ENCODE measurements around the gene HSPH1. TPM values are rescaled to one million over a fixed set of nuclear protein-coding genes. Genes with fewer than 3 reads are reported as not detected.

The HSPH1 gene
- 155 TPM for total RNA-seq
- 10 to 100 TPM; 29.0 to 44.2 (median 32.8) TPM for polyA plus RNA-seq

- peaks cover 31% of the 10 kb centered on the region for H3K4me1 ChIP-seq (ENCODE audit: control insufficient read depth, insufficient read depth, low read length, poor library complexity, severe bottlenecking)
- H3K27ac ChIP-seq (ENCODE audit: insufficient read depth, low read length, poor library complexity, severe bottlenecking) = peak within 1 kb of the TSS; percentile 99
- DNase-seq = peak; percentile 99
- Mint-ChIP-seq H3K36me3 (no peaks in the 10 kb centered on the region), H3K4me1 (peaks cover 31 to 52% (median 43%) of the 10 kb centered on the region in 4 donors), H3K9me3 (no peaks in the 10 kb centered on the region), H3K27ac (peak within 1 kb of the TSS; percentile 98 to 100 (median 98)), H3K27me3 (no peaks in the 10 kb centered on the region), H3K4me3 (peak within 1 kb of the TSS; percentile 95 to 99 (median 98))
- ATAC-seq (ENCODE audit: low read depth in 2 of 2) = peak; percentile 79 to 83
- peak within 1 kb of the TSS; percentile 89 for H3K4me3 ChIP-seq (ENCODE audit: low read depth, low read length)
- H3K27me3 ChIP-seq (ENCODE audit: control insufficient read depth, insufficient read depth, low read length) = no peaks in the 10 kb centered on the region
- H3K9me3 ChIP-seq (ENCODE audit: control insufficient read depth in 2 of 2, low read length in 2 of 2) = no peaks in the 10 kb centered on the region
- H3K36me3 ChIP-seq (ENCODE audit: control insufficient read depth, insufficient read depth, low read length) = peaks cover 7% of the 10 kb centered on the region
These were observed at the start of gene HSPH1 for GRCh38 chr13:31161557-31162150. TSS of gene HSPH1 (minus strand) at chr13:31161904. CDS start at chr13:31161582, 322 bp downstream.

GRCh38 chr13:31209841-31210210, 48.1 kb upstream of the HSPH1 start:
- H3K9me3 ChIP-seq (ENCODE audit: control insufficient read depth in 2 of 2, low read length in 2 of 2) = no peaks in the 10 kb centered on the region
- H3K36me3 ChIP-seq (ENCODE audit: control insufficient read depth, insufficient read depth, low read length) = no peaks in the 10 kb centered on the region
- no peak overlapping the region for H3K27ac ChIP-seq (ENCODE audit: insufficient read depth, low read length, poor library complexity, severe bottlenecking)
- H3K4me3 ChIP-seq (ENCODE audit: low read depth, low read length) = no peak overlapping the region
- ATAC-seq (ENCODE audit: low read depth in 2 of 2) (no peak), DNase-seq (no peak)
- peak overlapping the region in 1 of 3 donors; percentile 24 for H3K27ac Mint-ChIP-seq
- H3K9me3 Mint-ChIP-seq = no peaks in the 10 kb centered on the region
- no peak overlapping the region for H3K4me3 Mint-ChIP-seq
- no peaks in the 10 kb centered on the region for H3K4me1 ChIP-seq (ENCODE audit: control insufficient read depth, insufficient read depth, low read length, poor library complexity, severe bottlenecking)
- no peaks in the 10 kb centered on the region for H3K27me3 Mint-ChIP-seq
- H3K27me3 ChIP-seq (ENCODE audit: control insufficient read depth, insufficient read depth, low read length) = no peaks in the 10 kb centered on the region
- peaks cover 0 to 15% (median 11%) of the 10 kb centered on the region in 4 donors for H3K4me1 Mint-ChIP-seq
- no peaks in the 10 kb centered on the region for H3K36me3 Mint-ChIP-seq

- Histone ChIP-seq H3K4me3 (ENCODE audit: low read depth, low read length) (no peak overlapping the region), H3K36me3 (ENCODE audit: control insufficient read depth, insufficient read depth, low read length) (no peaks in the 10 kb centered on the region), H3K4me1 (ENCODE audit: control insufficient read depth, insufficient read depth, low read length, poor library complexity, severe bottlenecking) (no peaks in the 10 kb centered on the region), H3K27me3 (ENCODE audit: control insufficient read depth, insufficient read depth, low read length) (no peaks in the 10 kb centered on the region), H3K27ac (ENCODE audit: insufficient read depth, low read length, poor library complexity, severe bottlenecking) (no peak overlapping the region), H3K9me3 (ENCODE audit: control insufficient read depth in 2 of 2, low read length in 2 of 2) (no peaks in the 10 kb centered on the region)
- ATAC-seq (ENCODE audit: low read depth in 2 of 2) (no peak), DNase-seq (no peak)
- Mint-ChIP-seq H3K36me3 (no peaks in the 10 kb centered on the region), H3K9me3 (no peaks in the 10 kb centered on the region), H3K27ac (peak overlapping the region in 1 of 3 donors; percentile 24), H3K4me1 (peaks cover 0 to 15% (median 12%) of the 10 kb centered on the region in 4 donors), H3K4me3 (no peak overlapping the region), H3K27me3 (no peaks in the 10 kb centered on the region)
These were observed 47.6 kb upstream of the HSPH1 start for GRCh38 chr13:31209172-31209840.

- no peak overlapping the region for H3K27ac Mint-ChIP-seq
- no peaks in the 10 kb centered on the region for H3K9me3 Mint-ChIP-seq
- no peak overlapping the region for H3K4me3 Mint-ChIP-seq
These were observed 46.9 kb upstream of the HSPH1 start for GRCh38 chr13:31208559-31209122.

GRCh38 chr13:31207661-31208552, 46.2 kb upstream of the HSPH1 start:
- Histone ChIP-seq H3K4me3 (ENCODE audit: low read depth, low read length) (no peak overlapping the region), H3K36me3 (ENCODE audit: control insufficient read depth, insufficient read depth, low read length) (no peaks in the 10 kb centered on the region), H3K9me3 (ENCODE audit: control insufficient read depth in 2 of 2, low read length in 2 of 2) (no peaks in the 10 kb centered on the region), H3K27me3 (ENCODE audit: control insufficient read depth, insufficient read depth, low read length) (no peaks in the 10 kb centered on the region), H3K27ac (ENCODE audit: insufficient read depth, low read length, poor library complexity, severe bottlenecking) (no peak overlapping the region), H3K4me1 (ENCODE audit: control insufficient read depth, insufficient read depth, low read length, poor library complexity, severe bottlenecking) (no peaks in the 10 kb centered on the region)
- H3K27ac Mint-ChIP-seq = peak overlapping the region in 1 of 3 donors; percentile 22
- no peak for ATAC-seq (ENCODE audit: low read depth in 2 of 2)
- no peak for DNase-seq
- H3K36me3 Mint-ChIP-seq = no peaks in the 10 kb centered on the region
- no peaks in the 10 kb centered on the region for H3K9me3 Mint-ChIP-seq
- peaks cover 0 to 13% (median 10%) of the 10 kb centered on the region in 4 donors for H3K4me1 Mint-ChIP-seq
- H3K4me3 Mint-ChIP-seq = no peak overlapping the region
- H3K27me3 Mint-ChIP-seq = no peaks in the 10 kb centered on the region

More at GRCh38 chr13:31208559-31209122, 46.9 kb upstream of the HSPH1 start:
- Mint-ChIP-seq H3K27me3 (no peaks in the 10 kb centered on the region), H3K4me1 (peaks cover 0 to 13% (median 11%) of the 10 kb centered on the region in 4 donors), H3K36me3 (no peaks in the 10 kb centered on the region)
- no peaks in the 10 kb centered on the region for H3K36me3 ChIP-seq (ENCODE audit: control insufficient read depth, insufficient read depth, low read length)
- no peaks in the 10 kb centered on the region for H3K9me3 ChIP-seq (ENCODE audit: control insufficient read depth in 2 of 2, low read length in 2 of 2)
- DNase-seq = no peak
- H3K27ac ChIP-seq (ENCODE audit: insufficient read depth, low read length, poor library complexity, severe bottlenecking) = no peak overlapping the region
- H3K4me3 ChIP-seq (ENCODE audit: low read depth, low read length) = no peak overlapping the region
- H3K4me1 ChIP-seq (ENCODE audit: control insufficient read depth, insufficient read depth, low read length, poor library complexity, severe bottlenecking) = no peaks in the 10 kb centered on the region
- H3K27me3 ChIP-seq (ENCODE audit: control insufficient read depth, insufficient read depth, low read length) = no peaks in the 10 kb centered on the region
- ATAC-seq (ENCODE audit: low read depth in 2 of 2) = no peak

GRCh38 chr13:31204592-31204991, 42.9 kb upstream of the HSPH1 start:
- no peak overlapping the region for H3K27ac ChIP-seq (ENCODE audit: insufficient read depth, low read length, poor library complexity, severe bottlenecking)
- ATAC-seq (ENCODE audit: low read depth in 2 of 2) = no peak
- Mint-ChIP-seq H3K9me3 (no peaks in the 10 kb centered on the region), H3K27me3 (no peaks in the 10 kb centered on the region), H3K4me1 (peaks cover 6 to 20% (median 12%) of the 10 kb centered on the region in 4 donors), H3K36me3 (no peaks in the 10 kb centered on the region), H3K4me3 (no peak overlapping the region), H3K27ac (no peak overlapping the region)
- peak in 1 of 3 donors; percentile 48 for DNase-seq
- H3K9me3 ChIP-seq (ENCODE audit: control insufficient read depth in 2 of 2, low read length in 2 of 2) = no peaks in the 10 kb centered on the region
- no peaks in the 10 kb centered on the region for H3K27me3 ChIP-seq (ENCODE audit: control insufficient read depth, insufficient read depth, low read length)
- peaks cover 8% of the 10 kb centered on the region for H3K4me1 ChIP-seq (ENCODE audit: control insufficient read depth, insufficient read depth, low read length, poor library complexity, severe bottlenecking)
- H3K36me3 ChIP-seq (ENCODE audit: control insufficient read depth, insufficient read depth, low read length) = no peaks in the 10 kb centered on the region
- no peak overlapping the region for H3K4me3 ChIP-seq (ENCODE audit: low read depth, low read length)

- Mint-ChIP-seq H3K27ac (peak overlapping the region in 2 of 3 donors; percentile 81 to 92), H3K4me3 (peak overlapping the region; percentile 87 to 93 (median 88)), H3K4me1 (peaks cover 4 to 25% (median 15%) of the 10 kb centered on the region in 4 donors), H3K36me3 (no peaks in the 10 kb centered on the region), H3K27me3 (peaks cover 8% of the 10 kb centered on the region), H3K9me3 (no peaks in the 10 kb centered on the region)
- no peaks in the 10 kb centered on the region for H3K9me3 ChIP-seq (ENCODE audit: control insufficient read depth in 2 of 2, low read length in 2 of 2)
- H3K4me3 ChIP-seq (ENCODE audit: low read depth, low read length) = peak overlapping the region; percentile 69
- no peak overlapping the region for H3K27ac ChIP-seq (ENCODE audit: insufficient read depth, low read length, poor library complexity, severe bottlenecking)
- ATAC-seq (ENCODE audit: low read depth in 2 of 2) (no peak), DNase-seq (no peak)
- peaks cover 11% of the 10 kb centered on the region for H3K4me1 ChIP-seq (ENCODE audit: control insufficient read depth, insufficient read depth, low read length, poor library complexity, severe bottlenecking)
- no peaks in the 10 kb centered on the region for H3K36me3 ChIP-seq (ENCODE audit: control insufficient read depth, insufficient read depth, low read length)
- H3K27me3 ChIP-seq (ENCODE audit: control insufficient read depth, insufficient read depth, low read length) = no peaks in the 10 kb centered on the region
These were observed 39.8 kb upstream of the HSPH1 start for GRCh38 chr13:31201341-31202031.
